ENCODE results near the gene ACTR1A. TPM values are rescaled to one million over a fixed set of nuclear protein-coding genes. Genes with fewer than 3 reads are reported as not detected.

Gene ACTR1A
- total and polyA plus RNA-seq, 9 of the 15 experiments (the other 6 are each of a cell fraction or from before 2014, with no cell fraction given): 36.3 to 77.2 (median 49.6) TPM

DNA sequence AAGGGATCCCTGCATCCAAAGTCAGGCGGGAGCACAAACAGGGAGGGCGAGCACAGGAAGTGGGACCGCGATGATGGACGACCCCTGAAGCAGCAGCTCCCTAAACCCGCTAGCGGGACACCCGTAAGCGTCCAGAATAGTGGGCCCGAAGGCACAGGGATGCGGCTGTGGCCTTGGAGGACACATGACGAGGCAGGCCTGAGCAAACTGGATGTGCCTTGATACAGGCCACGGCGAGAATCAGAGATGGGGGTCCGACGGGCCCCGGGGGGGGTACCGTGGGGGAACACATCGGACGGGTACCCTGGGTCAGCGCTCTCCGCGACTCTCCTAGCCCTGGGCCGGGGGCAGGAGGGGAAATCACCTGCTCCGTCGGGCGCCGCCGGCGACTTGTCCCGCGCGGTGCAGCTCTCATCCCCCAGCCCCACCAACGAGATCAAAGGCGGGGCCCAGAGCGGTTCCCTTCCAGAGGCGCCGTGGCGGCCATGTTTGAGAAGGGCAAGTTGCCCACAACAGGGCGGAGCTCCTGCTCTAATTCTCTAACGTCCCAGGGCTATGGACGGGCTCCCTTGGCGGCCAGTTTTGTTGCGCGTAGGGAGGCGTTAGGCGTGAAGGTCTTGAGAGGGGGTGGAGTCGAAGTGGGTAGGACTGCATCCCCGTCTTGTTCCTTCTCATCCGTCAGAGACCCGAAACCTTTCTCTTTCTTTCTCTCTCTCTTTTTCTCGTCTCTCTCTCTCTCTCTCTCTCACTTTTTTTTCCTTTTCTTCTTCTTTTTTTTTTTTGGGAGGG lies 70.2 kb downstream of the ACTR1A start, which contains the start of gene CUEDC2 (continued):
- TF ChIP-seq HNRNPLL (IDR thresholded peaks at IDR 0.05; ENCODE audit: low read depth, low read length, poor library complexity, severe bottlenecking) (peak; percentile 68), L3MBTL2 (IDR thresholded peaks at IDR 0.05) (peak; percentile 38; the same call in 1 of the 2 replicates), SOX6 (IDR thresholded peaks at IDR 0.05) (peak; percentile 36), ARID1B (IDR thresholded peaks at IDR 0.05) (no peak), ZNF511 (CRISPR knock-in tag; IDR thresholded peaks at IDR 0.05) (no peak), ZNF77 (CRISPR knock-in tag; IDR thresholded peaks at IDR 0.05) (no peak), RAD21 (CRISPR knock-in tag; conservative IDR thresholded peaks at IDR 0.05 in 1 of 2, IDR thresholded peaks at IDR 0.05 in 1 of 2) (no peak), SIX5 (IDR thresholded peaks at IDR 0.05; ENCODE audit: borderline replicate concordance in 1 of 2, insufficient read depth in 1 of 2, low read depth in 1 of 2, low read length in 2 of 2) (peak; percentile 55 to 60; a peak in 3 of 4 replicates), PRDM10 (IDR thresholded peaks at IDR 0.05; ENCODE audit: partially characterized antibody) (peak; percentile 70), TAF1 (IDR thresholded peaks at IDR 0.05; ENCODE audit: control insufficient read depth, extremely low read depth, insufficient read depth, low read length, severe bottlenecking) (peak; percentile 68), FOSL1 (tag; conservative IDR thresholded peaks at IDR 0.05) (peak; percentile 25; the same call in 1 of the 2 replicates), CHD2 (IDR thresholded peaks at IDR 0.05; ENCODE audit: low read depth, low read length) (peak; percentile 75), CXXC5 (CRISPR knock-in tag; IDR thresholded peaks at IDR 0.05) (peak; percentile 97)
- TF ChIP-seq, protein P1, sequence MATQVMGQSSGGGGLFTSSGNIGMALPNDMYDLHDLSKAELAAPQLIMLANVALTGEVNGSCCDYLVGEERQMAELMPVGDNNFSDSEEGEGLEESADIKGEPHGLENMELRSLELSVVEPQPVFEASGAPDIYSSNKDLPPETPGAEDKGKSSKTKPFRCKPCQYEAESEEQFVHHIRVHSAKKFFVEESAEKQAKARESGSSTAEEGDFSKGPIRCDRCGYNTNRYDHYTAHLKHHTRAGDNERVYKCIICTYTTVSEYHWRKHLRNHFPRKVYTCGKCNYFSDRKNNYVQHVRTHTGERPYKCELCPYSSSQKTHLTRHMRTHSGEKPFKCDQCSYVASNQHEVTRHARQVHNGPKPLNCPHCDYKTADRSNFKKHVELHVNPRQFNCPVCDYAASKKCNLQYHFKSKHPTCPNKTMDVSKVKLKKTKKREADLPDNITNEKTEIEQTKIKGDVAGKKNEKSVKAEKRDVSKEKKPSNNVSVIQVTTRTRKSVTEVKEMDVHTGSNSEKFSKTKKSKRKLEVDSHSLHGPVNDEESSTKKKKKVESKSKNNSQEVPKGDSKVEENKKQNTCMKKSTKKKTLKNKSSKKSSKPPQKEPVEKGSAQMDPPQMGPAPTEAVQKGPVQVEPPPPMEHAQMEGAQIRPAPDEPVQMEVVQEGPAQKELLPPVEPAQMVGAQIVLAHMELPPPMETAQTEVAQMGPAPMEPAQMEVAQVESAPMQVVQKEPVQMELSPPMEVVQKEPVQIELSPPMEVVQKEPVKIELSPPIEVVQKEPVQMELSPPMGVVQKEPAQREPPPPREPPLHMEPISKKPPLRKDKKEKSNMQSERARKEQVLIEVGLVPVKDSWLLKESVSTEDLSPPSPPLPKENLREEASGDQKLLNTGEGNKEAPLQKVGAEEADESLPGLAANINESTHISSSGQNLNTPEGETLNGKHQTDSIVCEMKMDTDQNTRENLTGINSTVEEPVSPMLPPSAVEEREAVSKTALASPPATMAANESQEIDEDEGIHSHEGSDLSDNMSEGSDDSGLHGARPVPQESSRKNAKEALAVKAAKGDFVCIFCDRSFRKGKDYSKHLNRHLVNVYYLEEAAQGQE (IDR thresholded peaks at IDR 0.05; ENCODE audit: borderline replicate concordance): peak; percentile 9; the same call in 1 of the 2 replicates
- TF ChIP-seq, protein P1 (CRISPR knock-in tag; IDR thresholded peaks at IDR 0.05; ENCODE audit: low read depth): no peak
